ENCODE results near the gene EYA2. TPM values are rescaled to one million over a fixed set of nuclear protein-coding genes. Genes with fewer than 3 reads are reported as not detected.

The EYA2 gene
- total RNA-seq, 1 experiment from 2014 or later: 0.74 TPM

- Histone ChIP-seq H3K27me3 (ENCODE audit: insufficient read depth, low read length) (no peaks in the 10 kb centered on the region), H3K79me1 (ENCODE audit: insufficient read depth, low read depth, low read length, poor library complexity, severe bottlenecking) (no peaks in the 10 kb centered on the region), H3K23me2 (ENCODE audit: insufficient read length, low read depth, low read length, poor library complexity, severe bottlenecking) (no peaks in the 10 kb centered on the region), H2AFZ (ENCODE audit: low read length) (no peak overlapping the region), H3K56ac (ENCODE audit: insufficient read length, low read depth, low read length) (no peak overlapping the region), H3K18ac (ENCODE audit: insufficient read length, low read depth, low read length) (no peak overlapping the region), H3K14ac (ENCODE audit: insufficient read depth, low read length) (no peak overlapping the region), H2BK120ac (ENCODE audit: low read depth, low read length, poor library complexity, severe bottlenecking) (no peak overlapping the region), H3K9ac (ENCODE audit: extremely low read depth, insufficient read length, low read length) (no peak overlapping the region), H2BK20ac (ENCODE audit: low read depth, low read length, poor library complexity, severe bottlenecking) (no peak overlapping the region), H3K79me2 (ENCODE audit: insufficient read depth, low read length) (no peaks in the 10 kb centered on the region), H2BK12ac (ENCODE audit: insufficient read length, low read depth, low read length) (no peak overlapping the region), H3K27ac (ENCODE audit: insufficient read length, low read depth, low read length) (no peak overlapping the region), H3T11ph (ENCODE audit: low read length) (no peak overlapping the region), H3K23ac (ENCODE audit: insufficient read length, low read depth, low read length) (no peak overlapping the region), H3K4ac (ENCODE audit: low read depth, low read length) (no peak overlapping the region), H2AK5ac (ENCODE audit: insufficient read length, low read length) (no peak overlapping the region), H3K4me2 (ENCODE audit: insufficient read depth, insufficient read length, low read length) (no peak overlapping the region), H2BK15ac (ENCODE audit: low read depth, low read length) (no peak overlapping the region), H3K9me3 (ENCODE audit: control insufficient read depth, low read depth, low read length) (no peaks in the 10 kb centered on the region), H4K5ac (ENCODE audit: insufficient read length, low read depth, low read length) (no peak overlapping the region), H4K91ac (ENCODE audit: insufficient read length, low read depth, low read length) (no peak overlapping the region), H3K4me1 (ENCODE audit: insufficient read depth, low read length) (no peaks in the 10 kb centered on the region), H4K20me1 (ENCODE audit: control insufficient read depth, insufficient read depth, insufficient read length) (no peaks in the 10 kb centered on the region), H4K8ac (replicated peaks; ENCODE audit: insufficient read length, low read depth, low read length) (no peak overlapping the region), H2BK5ac (ENCODE audit: insufficient read length, low read length) (no peak overlapping the region)
- Mint-ChIP-seq H3K4me1 (peaks cover 25 to 27% of the 10 kb centered on the region in 2 experiments), H3K9me3 (no peaks in the 10 kb centered on the region), H3K27me3 (ENCODE audit: low read depth) (peaks cover 1% of the 10 kb centered on the region; the same call in 1 of the 2 replicates), H3K27ac (peak overlapping the region in 1 of 3 experiments; percentile 61; a peak in 3 of 7 replicates), H3K4me3 (no peak overlapping the region), H3K36me3 (ENCODE audit: insufficient read depth in 1 of 3, low read depth in 3 of 3) (peaks cover 0 to 7% (median 0%) of the 10 kb centered on the region in 3 experiments; a peak in 3 of 7 replicates)
- WGBS (ENCODE audit: extremely low coverage, insufficient read length, low lambda C conversion rate): no CpG with 5 or more reads among the region's 10 CpGs
- DNase-seq: no peak
- no peak for TF ChIP-seq CTCF (conservative IDR thresholded peaks at IDR 0.05)
Measured at GRCh38 chr20:47202733-47203667, 308.4 kb downstream of the EYA2 start.
